ENCODE measurements around the gene IL1R1. TPM values are rescaled to one million over a fixed set of nuclear protein-coding genes. Genes with fewer than 3 reads are reported as not detected.
A peak's percentile ranks its signal among the peaks of the same experiment; 100 is the strongest.
"Not testable (repeated sequence)": the region's sequence is repeated elsewhere in the genome, so short reads cannot be mapped to it uniquely, and the experiment has no call there.

IL1R1 gene
- total RNA-seq, 1 donor: 150 TPM

DNA sequence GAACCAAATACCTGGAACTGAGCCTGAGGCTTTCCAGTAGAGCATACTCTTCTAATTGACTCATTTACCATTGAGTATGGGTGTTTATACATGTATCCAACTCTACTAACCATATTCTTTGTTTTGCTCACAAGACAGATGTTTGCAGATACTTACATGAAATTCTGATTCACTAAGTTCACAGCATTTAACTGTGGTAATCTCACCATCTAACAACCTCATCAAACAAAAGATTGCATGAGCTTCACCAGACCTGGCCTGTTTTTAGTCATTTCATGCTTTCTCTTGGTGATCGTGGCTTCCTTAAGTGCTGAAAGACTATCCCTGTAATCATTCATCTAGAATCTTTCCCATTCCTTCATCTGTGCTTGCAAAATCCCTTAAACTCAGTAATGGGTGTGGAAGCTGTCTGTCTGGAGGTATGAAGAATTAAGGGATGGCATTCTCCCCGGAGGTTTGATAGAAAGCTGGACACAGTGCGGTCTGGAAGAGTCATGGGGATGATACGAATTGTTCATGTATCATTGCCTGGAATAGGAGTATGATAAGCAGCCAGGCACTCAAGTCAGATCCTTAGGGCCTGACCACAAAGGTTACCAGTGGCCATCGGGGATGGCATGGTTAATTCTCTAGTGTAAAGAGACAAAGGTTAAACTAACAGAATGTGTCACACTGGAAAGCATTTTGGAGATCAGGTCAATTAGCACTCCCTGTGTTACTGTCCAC lies 42.0 kb upstream of the IL1R1 start:
- TF ChIP-seq, protein P1, sequence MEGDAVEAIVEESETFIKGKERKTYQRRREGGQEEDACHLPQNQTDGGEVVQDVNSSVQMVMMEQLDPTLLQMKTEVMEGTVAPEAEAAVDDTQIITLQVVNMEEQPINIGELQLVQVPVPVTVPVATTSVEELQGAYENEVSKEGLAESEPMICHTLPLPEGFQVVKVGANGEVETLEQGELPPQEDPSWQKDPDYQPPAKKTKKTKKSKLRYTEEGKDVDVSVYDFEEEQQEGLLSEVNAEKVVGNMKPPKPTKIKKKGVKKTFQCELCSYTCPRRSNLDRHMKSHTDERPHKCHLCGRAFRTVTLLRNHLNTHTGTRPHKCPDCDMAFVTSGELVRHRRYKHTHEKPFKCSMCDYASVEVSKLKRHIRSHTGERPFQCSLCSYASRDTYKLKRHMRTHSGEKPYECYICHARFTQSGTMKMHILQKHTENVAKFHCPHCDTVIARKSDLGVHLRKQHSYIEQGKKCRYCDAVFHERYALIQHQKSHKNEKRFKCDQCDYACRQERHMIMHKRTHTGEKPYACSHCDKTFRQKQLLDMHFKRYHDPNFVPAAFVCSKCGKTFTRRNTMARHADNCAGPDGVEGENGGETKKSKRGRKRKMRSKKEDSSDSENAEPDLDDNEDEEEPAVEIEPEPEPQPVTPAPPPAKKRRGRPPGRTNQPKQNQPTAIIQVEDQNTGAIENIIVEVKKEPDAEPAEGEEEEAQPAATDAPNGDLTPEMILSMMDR (IDR thresholded peaks at IDR 0.05; ENCODE audit: insufficient read depth, low read length): no peak
- H3K4me3 ChIP-seq (ENCODE audit: low read depth, low read length): no peak overlapping the region
- peak; percentile 98 for DNase-seq (ENCODE audit: low read depth)

- no peak for DNase-seq (ENCODE audit: low read depth)
- H3K4me3 ChIP-seq (ENCODE audit: low read depth, low read length): no peak overlapping the region
- TF ChIP-seq, protein P1 (IDR thresholded peaks at IDR 0.05; ENCODE audit: insufficient read depth, low read length): no peak
Measured at GRCh38 chr2:102101097-102101848, 41.3 kb upstream of the IL1R1 start.

GRCh38 chr2:102101849-102102635 lies 40.5 kb upstream of the IL1R1 start:
- TF ChIP-seq, protein P1 (IDR thresholded peaks at IDR 0.05; ENCODE audit: insufficient read depth, low read length): no peak
- peak; percentile 62 for DNase-seq (ENCODE audit: low read depth)
- H3K4me3 ChIP-seq (ENCODE audit: low read depth, low read length): no peak overlapping the region

DNA sequence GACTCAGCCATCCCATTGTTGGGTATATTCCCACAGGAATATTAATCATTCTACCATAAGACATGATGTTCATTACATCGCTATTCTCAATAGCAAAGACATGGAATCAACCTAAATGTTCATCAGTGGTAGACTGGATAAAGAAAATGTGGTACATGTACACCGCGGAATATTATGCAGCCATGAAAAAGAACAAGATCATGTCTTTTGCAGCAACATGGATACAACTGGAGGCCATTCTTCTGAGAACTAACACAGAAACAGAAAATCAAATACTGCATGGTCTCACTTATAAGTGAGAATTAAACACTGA lies 40.0 kb upstream of the IL1R1 start:
- peak; percentile 55 for DNase-seq (ENCODE audit: low read depth)
- H3K4me3 ChIP-seq (ENCODE audit: low read depth, low read length): not testable (repeated sequence)

GRCh38 chr2:102103284-102103683 lies 39.3 kb upstream of the IL1R1 start:
- TF ChIP-seq, protein P1 (IDR thresholded peaks at IDR 0.05; ENCODE audit: insufficient read depth, low read length): no peak
- DNase-seq (ENCODE audit: low read depth): no peak
- no peak overlapping the region for H3K4me3 ChIP-seq (ENCODE audit: low read depth, low read length)

DNA sequence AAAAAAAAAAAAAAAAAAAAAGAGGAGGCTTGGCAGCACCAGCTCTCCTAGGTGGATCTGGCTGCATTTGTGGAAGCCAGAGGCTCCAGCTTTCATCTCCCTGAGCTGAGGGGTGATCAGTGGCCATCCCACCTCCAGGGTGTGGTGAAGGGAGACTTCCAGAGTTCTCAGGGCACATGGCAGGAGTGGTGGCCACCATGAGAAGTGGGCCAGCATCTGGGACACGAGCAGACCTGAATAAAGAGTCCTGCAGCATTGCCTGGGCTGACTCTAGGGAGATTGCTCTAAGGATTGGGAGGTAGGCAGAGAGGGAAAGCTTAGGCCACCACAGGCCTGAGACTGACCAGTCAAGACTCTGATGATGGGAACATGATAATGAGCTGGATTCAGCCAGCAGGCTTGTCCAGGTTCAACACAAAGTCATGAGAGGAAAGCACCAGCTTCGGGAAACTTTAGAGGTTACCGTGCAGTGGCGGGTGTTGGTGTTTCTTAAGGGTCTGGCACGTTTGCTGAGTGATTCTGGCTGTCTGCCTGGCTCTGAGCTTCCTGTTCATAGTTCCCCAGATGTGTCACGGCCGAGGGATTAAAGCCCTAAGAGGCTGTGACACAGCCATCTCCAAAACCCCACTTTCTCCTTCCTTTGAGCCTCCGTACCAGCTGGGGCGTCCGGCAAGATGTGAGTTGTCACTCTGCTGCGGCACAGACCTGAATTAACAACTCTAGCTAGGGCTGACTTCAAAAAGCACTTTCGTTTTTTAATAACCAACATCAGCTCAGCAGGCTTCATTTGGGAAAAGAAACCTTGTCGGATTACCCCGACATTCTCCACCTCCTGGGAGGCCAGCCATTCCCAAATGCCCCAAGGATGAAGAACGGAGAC lies 38.3 kb upstream of the IL1R1 start:
- DNase-seq (ENCODE audit: low read depth): peak; percentile 99
- peak overlapping the region; percentile 79 for H3K4me3 ChIP-seq (ENCODE audit: low read depth, low read length)
- TF ChIP-seq, protein P1 (IDR thresholded peaks at IDR 0.05; ENCODE audit: insufficient read depth, low read length): no peak

Measured in fibroblast of the aortic adventitia (primary cell).